Upper lobe of right lung (tissue), 1 donor: ENCODE measurements around the gene FLYWCH1. TPM values are rescaled to one million over a fixed set of nuclear protein-coding genes. Genes with fewer than 3 reads are reported as not detected.

Experiments used
- ATAC-seq: fragments of 200-7000 bp; cut with Tn5 transposase; one replicate; pipeline ENCODE4 v1.9.1; 2020; ENCODE audit warnings: mild to moderate bottlenecking, moderate library complexity
- DNase-seq: peaks from one replicate; pipeline ENCODE4 v3.0.0-alpha.2; 2020
- H3K27ac ChIP-seq: fragments of 200-600 bp; one replicate; pipeline ENCODE4 v1.8.0; 2022
- H3K27me3 ChIP-seq: fragments of 200-600 bp; one replicate; pipeline ENCODE4 v1.8.0; 2022; ENCODE audit warnings: mild to moderate bottlenecking
- H3K36me3 ChIP-seq: fragments of 200-600 bp; one replicate; pipeline ENCODE4 v1.8.0; 2022
- H3K4me1 ChIP-seq: fragments of 200-600 bp; one replicate; pipeline ENCODE4 v1.8.0; 2022
- H3K4me3 ChIP-seq: fragments of 200-600 bp; one replicate; pipeline ENCODE4 v1.8.0; 2022; ENCODE audit warnings: mild to moderate bottlenecking
- H3K9me3 ChIP-seq: fragments of 200-600 bp; one replicate; pipeline ENCODE4 v1.8.0; 2022
- CTCF ChIP-seq: fragments of 200-600 bp; IDR thresholded peaks from one replicate; pipeline ENCODE4 v1.8.0; 2022; ENCODE audit warnings: antibody characterized with exemption
- intact Hi-C: fragments of 100-400 bp; cut with DNase I; formaldehyde crosslinking; loops from one replicate; pipeline ENCODE4 v1.11.0; 2022
- total RNA-seq: library from RNA; stranded (reverse); fragmentation: NEBNext Ultra II Directional; extraction: Animal tissue kit (Norgen Biotek cat#: 25700); gene quantifications from one replicate; pipeline ENCODE4 v1.2.1, GENCODE V29; 2021
- donor health status: DM: no; HTN: yes; CAD: no; lungs with severe emphysema.

Gene FLYWCH1
- total RNA-seq, 1 donor from 2014 or later = 41.3 TPM

DNA sequence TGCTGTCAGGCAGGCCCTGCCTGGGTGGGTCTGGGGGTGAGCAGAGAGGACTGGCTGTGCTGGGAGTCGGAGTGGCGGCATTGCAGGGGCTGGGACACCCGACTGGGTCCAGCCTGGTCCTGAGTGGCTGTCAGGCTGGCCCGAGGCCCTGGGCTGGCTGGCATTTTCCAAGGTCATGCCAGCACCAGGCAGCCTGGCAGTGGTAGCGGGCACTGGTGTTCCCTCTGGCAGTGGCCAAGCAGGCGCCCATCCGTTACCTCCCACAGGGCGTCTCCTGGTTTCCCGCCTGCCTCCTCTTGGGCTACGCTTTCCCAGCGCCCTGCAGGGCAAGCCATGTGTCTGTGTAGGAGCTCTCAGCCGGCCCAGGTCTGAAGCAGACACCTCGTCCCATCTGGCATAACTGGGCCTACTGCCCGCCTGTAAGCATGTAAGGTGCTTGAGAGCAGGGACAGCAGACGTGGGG is 74.2 kb downstream of the FLYWCH1 start:
- H3K4me3 ChIP-seq = no peak overlapping the region
- no peak for ATAC-seq
- H3K27me3 ChIP-seq = peaks cover 9% of the 10 kb centered on the region
- no peaks in the 10 kb centered on the region for H3K9me3 ChIP-seq
- peaks cover 13% of the 10 kb centered on the region for H3K4me1 ChIP-seq
- H3K36me3 ChIP-seq = no peaks in the 10 kb centered on the region
- intact Hi-C loops = no loop called here
- DNase-seq = no peak
- TF ChIP-seq CTCF = no peak
- H3K27ac ChIP-seq = no peak overlapping the region

- TF ChIP-seq CTCF = no peak
- no peak for DNase-seq
Measured at GRCh38 chr16:2986623-2987188, 75.0 kb downstream of the FLYWCH1 start.

DNA sequence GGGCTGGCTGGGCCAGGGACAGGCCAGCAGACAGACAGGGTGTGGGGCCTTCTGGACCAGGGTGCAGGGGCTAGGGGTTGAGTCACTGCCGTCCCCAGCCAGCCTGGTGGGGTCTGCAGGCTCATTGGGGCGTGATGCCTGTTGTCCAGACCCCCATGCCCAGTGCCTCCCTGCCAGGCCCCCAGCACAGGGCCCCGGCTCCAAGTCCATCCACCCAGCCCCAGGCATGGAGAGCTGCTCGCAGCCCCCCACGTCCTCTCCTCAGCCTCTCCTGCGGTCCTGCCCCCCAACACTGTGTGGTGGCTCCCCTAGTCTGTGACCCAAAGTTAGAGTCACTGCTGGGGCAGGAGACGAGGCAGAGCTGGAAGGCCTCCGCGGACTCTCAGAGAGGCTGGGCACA is 75.6 kb downstream of the FLYWCH1 start:
- no peak for DNase-seq
- no peak for TF ChIP-seq CTCF
- intact Hi-C loops = no loop called here
- Histone ChIP-seq H3K4me1 (peaks cover 10% of the 10 kb centered on the region), H3K27me3 (peaks cover 9% of the 10 kb centered on the region), H3K36me3 (no peaks in the 10 kb centered on the region), H3K27ac (no peak overlapping the region), H3K9me3 (no peaks in the 10 kb centered on the region), H3K4me3 (no peak overlapping the region)
- no peak for ATAC-seq

More at GRCh38 chr16:2986623-2987188, 75.0 kb downstream of the FLYWCH1 start:
- H3K4me1 ChIP-seq = peaks cover 10% of the 10 kb centered on the region
- no peaks in the 10 kb centered on the region for H3K36me3 ChIP-seq
- intact Hi-C loops = no loop called here
- H3K27ac ChIP-seq = no peak overlapping the region
- no peak for ATAC-seq
- no peaks in the 10 kb centered on the region for H3K9me3 ChIP-seq
- no peak overlapping the region for H3K4me3 ChIP-seq
- H3K27me3 ChIP-seq = peaks cover 9% of the 10 kb centered on the region

DNA sequence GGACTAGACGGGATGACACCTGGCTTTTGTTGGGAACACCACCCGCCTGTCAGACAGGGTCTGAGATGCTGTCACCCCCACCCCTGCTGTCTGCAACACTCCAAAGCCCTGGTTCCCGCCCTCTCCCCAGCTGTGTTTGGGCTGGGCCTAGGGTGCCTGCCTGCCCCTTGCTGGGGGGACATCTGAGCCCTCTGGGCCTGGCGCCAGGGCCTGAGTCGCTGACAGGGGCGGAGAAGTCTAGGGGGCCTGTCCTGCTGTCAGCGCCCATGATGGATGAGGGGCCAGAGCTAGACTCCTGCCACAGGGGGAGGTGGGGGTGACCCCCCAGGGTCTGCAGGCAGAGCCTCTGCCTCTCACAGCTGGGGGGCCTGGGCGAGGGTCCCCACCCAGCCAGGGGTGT is 76.1 kb downstream of the FLYWCH1 start:
- intact Hi-C loops = no loop called here
- Histone ChIP-seq H3K4me3 (no peak overlapping the region), H3K27ac (no peak overlapping the region), H3K9me3 (no peaks in the 10 kb centered on the region), H3K36me3 (no peaks in the 10 kb centered on the region), H3K27me3 (peaks cover 9% of the 10 kb centered on the region), H3K4me1 (peaks cover 10% of the 10 kb centered on the region)
- DNase-seq = no peak
- no peak for ATAC-seq
- TF ChIP-seq CTCF = no peak

DNA sequence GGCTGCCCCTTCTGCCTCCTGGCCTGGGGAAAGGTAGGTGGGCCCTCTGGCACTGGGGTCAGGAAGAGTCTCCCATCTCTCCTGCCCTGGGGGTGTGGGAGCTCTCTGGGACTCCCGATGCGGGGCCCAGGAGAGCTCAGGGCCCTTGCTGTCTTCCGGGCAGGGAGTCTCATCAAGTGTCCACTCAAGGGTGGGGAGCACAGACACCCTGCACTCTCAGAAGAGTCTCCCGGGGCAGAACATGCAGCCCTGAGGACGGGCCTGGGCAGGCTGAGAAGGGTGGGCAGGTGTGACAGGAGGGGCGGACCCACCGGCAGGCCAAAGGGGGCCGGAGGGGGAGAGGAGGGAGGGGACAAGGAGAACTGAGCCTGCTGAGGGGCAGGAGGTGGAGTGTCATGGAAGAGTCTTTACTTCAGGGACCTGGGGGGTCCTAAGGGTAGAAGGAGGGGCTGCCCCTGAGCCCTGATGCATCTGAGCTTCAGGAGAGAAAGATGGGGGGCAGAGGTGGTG is 76.9 kb downstream of the FLYWCH1 start:
- Histone ChIP-seq H3K27ac (no peak overlapping the region), H3K4me3 (no peak overlapping the region), H3K4me1 (peaks cover 10% of the 10 kb centered on the region), H3K9me3 (no peaks in the 10 kb centered on the region), H3K36me3 (no peaks in the 10 kb centered on the region), H3K27me3 (peaks cover 9% of the 10 kb centered on the region)
- DNase-seq (no peak), ATAC-seq (no peak)
- intact Hi-C loops = no loop called here
- TF ChIP-seq CTCF = no peak
